ENCODE data around the gene SMTN.

- TF ChIP-seq EZH2phosphoT487 (IDR thresholded peaks at IDR 0.05; ENCODE audit: low read length) (no peak), CTCF (IDR thresholded peaks at IDR 0.05; ENCODE audit: low read length) (no peak), EZH2 (optimal IDR thresholded peaks at IDR 0.05; ENCODE audit: low read depth, low read length) (no peak)
These were observed 42.4 kb upstream of the SMTN start for GRCh38 chr22:31038686-31039085.

Measured in MM.1S (cell line).